HepG2 (cell line): ENCODE measurements around the gene SLC25A22. TPM values are rescaled to one million over a fixed set of nuclear protein-coding genes. Genes with fewer than 3 reads are reported as not detected.

Experiments
- ATF1 ChIP-seq: IDR thresholded peaks from 2 replicates; pipeline ENCODE4 v1.6.1; 2016; ENCODE audit warnings: mild to moderate bottlenecking, control low read depth
- DNMT3B ChIP-seq: conservative IDR thresholded peaks from 2 replicates; pipeline ENCODE4 v1.6.1; 2016; ENCODE audit warnings: missing biosample characterization, control low read depth
- EHMT2 ChIP-seq: fragments of 200-600 bp; sonication (generic); IDR thresholded peaks from 2 replicates; pipeline ENCODE4 v1.7.0; 2017; ENCODE audit warnings: antibody characterized with exemption, low read depth, low read length, borderline replicate concordance
- FOXA3 ChIP-seq: IDR thresholded peaks from 2 replicates; pipeline ENCODE4 v1.6.1; 2016; ENCODE audit warnings: missing genetic modification reagents, missing compliant biosample characterization
- FOXJ3 ChIP-seq: sonication (generic); formaldehyde crosslinking; IDR thresholded peaks from 2 replicates; pipeline ENCODE4 v1.4.0; 2020; ENCODE audit warnings: missing genetic modification reagents, mild to moderate bottlenecking, borderline replicate concordance
- FOXM1 ChIP-seq: sonication (generic); formaldehyde crosslinking; IDR thresholded peaks from 2 replicates; pipeline ENCODE4 v1.5.0; 2020; ENCODE audit warnings: missing genetic modification reagents
- FOXP1 ChIP-seq, 2 experiments: fragments of 450-650 bp in 1 of 2; IDR thresholded peaks; 2 replicates each; pipeline ENCODE4 v1.6.1; 2017 to 2018; ENCODE audit warnings: antibody characterized with exemption in 1 of 2
- FUBP1 ChIP-seq: sonication (generic); formaldehyde crosslinking; IDR thresholded peaks from 2 replicates; pipeline ENCODE4 v1.5.1; 2020; ENCODE audit warnings: missing genetic modification reagents, mild to moderate bottlenecking, borderline replicate concordance
- KDM5A ChIP-seq: fragments of 200-600 bp; sonication (generic); IDR thresholded peaks from 2 replicates; pipeline ENCODE4 v1.7.0; 2018; ENCODE audit warnings: antibody characterized with exemption, mild to moderate bottlenecking, low read length, borderline replicate concordance
- KLF16 ChIP-seq, 2 experiments: sonication (generic) in 1 of 2; formaldehyde crosslinking in 1 of 2; IDR thresholded peaks; 2 replicates each; pipeline versions ENCODE4 v1.6.1 to v1.8.0; 2016 to 2023; ENCODE audit warnings: missing genetic modification reagents in 2 of 2, missing compliant biosample characterization in 1 of 2
- KLF6 ChIP-seq: IDR thresholded peaks from 2 replicates; pipeline ENCODE4 v1.8.0; 2016; ENCODE audit warnings: missing biosample characterization, missing genetic modification reagents
- MIER3 ChIP-seq: IDR thresholded peaks from 2 replicates; pipeline ENCODE4 v1.6.1; 2016; ENCODE audit warnings: missing compliant biosample characterization, borderline replicate concordance
- NCOA1 ChIP-seq: sonication (generic); formaldehyde crosslinking; IDR thresholded peaks from 2 replicates; pipeline ENCODE4 v1.9.0; 2021; ENCODE audit warnings: missing genetic modification reagents
- SAFB2 ChIP-seq: sonication (generic); formaldehyde crosslinking; IDR thresholded peaks from 2 replicates; pipeline ENCODE4 v1.5.1; 2020; ENCODE audit warnings: missing genetic modification reagents, low read depth, mild to moderate bottlenecking, borderline replicate concordance
- SNRNP70 ChIP-seq: fragments of 200-400 bp; formaldehyde crosslinking; IDR thresholded peaks from 2 replicates; pipeline ENCODE4 v1.6.1; 2017; ENCODE audit warnings: mild to moderate bottlenecking, low read depth, low read length, moderate library complexity
- SP1 ChIP-seq, 2 experiments: fragments of 450-650 bp in 1 of 2; sonication (generic) in 1 of 2; formaldehyde crosslinking in 1 of 2; IDR thresholded peaks; 2 replicates each; pipeline versions ENCODE4 v1.4.0 to v1.6.1; 2016 to 2020; ENCODE audit warnings: missing genetic modification reagents in 1 of 2
- TERF1 ChIP-seq: sonication (generic); formaldehyde crosslinking; IDR thresholded peaks from 2 replicates; pipeline ENCODE4 v1.8.0; 2022; ENCODE audit warnings: mild to moderate bottlenecking, missing genetic modification reagents, moderate library complexity
- ZBTB38 ChIP-seq: sonication (generic); formaldehyde crosslinking; IDR thresholded peaks from 2 replicates; pipeline ENCODE4 v1.5.1; 2020; ENCODE audit warnings: mild to moderate bottlenecking, missing genetic modification reagents
- ZMYM4 ChIP-seq: sonication (generic); formaldehyde crosslinking; IDR thresholded peaks from 2 replicates; pipeline ENCODE4 v1.8.1; 2023; ENCODE audit warnings: mild to moderate bottlenecking, missing genetic modification reagents
- ZNF101 ChIP-seq: sonication (generic); formaldehyde crosslinking; IDR thresholded peaks from 2 replicates; pipeline ENCODE4 v1.4.0; 2020; ENCODE audit warnings: mild to moderate bottlenecking, low read depth, missing genetic modification reagents, borderline replicate concordance
- ZNF253 ChIP-seq: sonication (generic); formaldehyde crosslinking; IDR thresholded peaks from 2 replicates; pipeline ENCODE4 v1.8.0; 2022; ENCODE audit warnings: mild to moderate bottlenecking, missing genetic modification reagents, borderline replicate concordance
- ZNF275 ChIP-seq: sonication (generic); formaldehyde crosslinking; IDR thresholded peaks from 2 replicates; pipeline ENCODE4 v1.8.0; 2022; ENCODE audit warnings: missing genetic modification reagents, mild to moderate bottlenecking, inconsistent platforms, borderline replicate concordance
- ZNF326 ChIP-seq: sonication (generic); formaldehyde crosslinking; IDR thresholded peaks from 2 replicates; pipeline ENCODE4 v1.4.0; 2020; ENCODE audit warnings: missing genetic modification reagents, borderline replicate concordance
- ZNF589 ChIP-seq: sonication (generic); formaldehyde crosslinking; conservative IDR thresholded peaks from 2 replicates; pipeline ENCODE4 v1.8.0; 2022; ENCODE audit warnings: mild to moderate bottlenecking, moderate library complexity, missing genetic modification reagents
- ZNF598 ChIP-seq: sonication (generic); formaldehyde crosslinking; IDR thresholded peaks from 2 replicates; pipeline ENCODE4 v1.5.1; 2020; ENCODE audit warnings: mild to moderate bottlenecking, missing genetic modification reagents, borderline replicate concordance
- ZNF790 ChIP-seq: sonication (generic); formaldehyde crosslinking; IDR thresholded peaks from 2 replicates; pipeline ENCODE4 v1.8.0; 2022; ENCODE audit warnings: missing genetic modification reagents, mild to moderate bottlenecking, borderline replicate concordance
- polyA plus RNA-seq, 8 experiments: library from polyadenylated mRNA; depleted of rRNA in 3 of 8; stranded (reverse) in 7 of 8; unstranded in 1 of 8; fragments of >200 nt; fragmentation: Illumina TruSeq in 4 of 8; extraction: Trizol in 4 of 8; gene quantifications; 2 replicates each; pipeline versions ENCODE4 v1.2.1 to v1.2.3, GENCODE V29; 2011 to 2016; ENCODE audit warnings: low read depth in 4 of 8, missing spikeins in 1 of 8, mixed read lengths in 1 of 8; ENCODE audit not compliant: insufficient read depth in 1 of 8
- total RNA-seq, 5 experiments: library from RNA; depleted of rRNA; stranded (reverse); fragments of >200 nt; fragmentation: Illumina TruSeq; extraction: Trizol; gene quantifications; 2 replicates each; pipeline ENCODE4 v1.2.3, GENCODE V29; 2016; ENCODE audit warnings: low read depth in 1 of 5

Gene SLC25A22
- total and polyA plus RNA-seq, 2 of the 13 experiments (the other 11 are each of a cell fraction or from before 2014, with no cell fraction given), result 12.4 to 19.2 TPM

GRCh38 chr11:843818-844692 lies 46.0 kb upstream of the SLC25A22 start (continued):
- TF ChIP-seq FOXP1 (IDR thresholded peaks at IDR 0.05), result no peak
- TF ChIP-seq FOXP1 (CRISPR knock-in tag; IDR thresholded peaks at IDR 0.05), result peak; percentile 42
- TF ChIP-seq SNRNP70, result no peak
- TF ChIP-seq ZMYM4 (CRISPR knock-in tag), result 0 out of 2 replicates have a peak, but pooled peaks have one; percentile 27
- TF ChIP-seq ZNF275 (CRISPR knock-in tag), result 0 out of 2 replicates have a peak, but pooled peaks have one; percentile 23
- peak; percentile 82 for TF ChIP-seq ZBTB38
- peak; percentile 54; the same call in 1 of the 2 replicates for TF ChIP-seq MIER3
- peak in 1 of 2 experiments; percentile 37; a peak in 1 of 4 replicates for TF ChIP-seq KLF16 (CRISPR knock-in tag; IDR thresholded peaks at IDR 0.05)
- 0 out of 2 replicates have a peak, but pooled peaks have one; percentile 23 for TF ChIP-seq ZNF253 (CRISPR knock-in tag)
- no peak for TF ChIP-seq FUBP1
- TF ChIP-seq FOXJ3 (CRISPR knock-in tag), result no peak
- no peak for TF ChIP-seq TERF1 (CRISPR knock-in tag)
- TF ChIP-seq NCOA1 (CRISPR knock-in tag), result no peak
- no peak for TF ChIP-seq KDM5A
- no peak for TF ChIP-seq ATF1 (CRISPR knock-in tag)
- no peak for TF ChIP-seq ZNF101 (CRISPR knock-in tag)
- TF ChIP-seq ZNF326 (CRISPR knock-in tag), result no peak
- no peak for TF ChIP-seq ZNF598 (CRISPR knock-in tag)
- TF ChIP-seq FOXA3 (CRISPR knock-in tag), result peak; percentile 73; the same call in 1 of the 2 replicates
- TF ChIP-seq ZNF589 (CRISPR knock-in tag), result peak; percentile 78; the same call in 1 of the 2 replicates
- TF ChIP-seq EHMT2, result no peak
- no peak for TF ChIP-seq ZNF790
- no peak for TF ChIP-seq SP1 (IDR thresholded peaks at IDR 0.05)
- peak; percentile 62 for TF ChIP-seq SP1 (CRISPR knock-in tag; IDR thresholded peaks at IDR 0.05)
- TF ChIP-seq KLF6 (CRISPR knock-in tag), result no peak
- peak; percentile 76 for TF ChIP-seq SAFB2 (CRISPR knock-in tag)
- TF ChIP-seq DNMT3B, result no peak
- TF ChIP-seq FOXM1 (CRISPR knock-in tag), result no peak
